IPS DF 19.7 (cell line): ENCODE measurements around the gene PDE4D.
"Not testable (repeated sequence)": the region's sequence is repeated elsewhere in the genome, so short reads cannot be mapped to it uniquely, and the experiment has no call there.

Experiments
- DNase-seq: peaks from one replicate; pipeline ENCODE4 v3.0.0-alpha.2; 2013; ENCODE audit warnings: low read depth, low spot score

PDE4D gene

DNA sequence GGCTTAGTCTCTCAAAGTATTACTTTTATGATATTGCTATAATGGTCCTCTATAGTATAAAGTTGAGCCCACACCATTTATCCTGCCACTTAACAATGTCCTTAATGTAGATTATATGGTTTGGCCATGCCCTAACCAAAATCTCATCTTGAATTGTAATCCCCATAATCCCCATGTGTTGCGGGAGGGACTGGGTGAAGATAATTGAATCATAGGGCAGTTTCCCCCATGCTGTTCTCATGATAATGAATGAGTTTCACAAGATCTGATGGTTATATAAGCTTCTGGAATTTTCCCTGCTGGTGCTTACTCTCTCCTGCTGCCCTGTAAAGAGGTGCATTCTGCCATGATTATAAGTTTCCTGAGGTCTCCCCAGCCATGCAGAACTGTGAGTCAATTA is 811.8 kb downstream of the PDE4D start:
- no peak for DNase-seq

GRCh38 chr5:59079622-59080620 is 813.6 kb downstream of the PDE4D start:
- no peak for DNase-seq

DNA sequence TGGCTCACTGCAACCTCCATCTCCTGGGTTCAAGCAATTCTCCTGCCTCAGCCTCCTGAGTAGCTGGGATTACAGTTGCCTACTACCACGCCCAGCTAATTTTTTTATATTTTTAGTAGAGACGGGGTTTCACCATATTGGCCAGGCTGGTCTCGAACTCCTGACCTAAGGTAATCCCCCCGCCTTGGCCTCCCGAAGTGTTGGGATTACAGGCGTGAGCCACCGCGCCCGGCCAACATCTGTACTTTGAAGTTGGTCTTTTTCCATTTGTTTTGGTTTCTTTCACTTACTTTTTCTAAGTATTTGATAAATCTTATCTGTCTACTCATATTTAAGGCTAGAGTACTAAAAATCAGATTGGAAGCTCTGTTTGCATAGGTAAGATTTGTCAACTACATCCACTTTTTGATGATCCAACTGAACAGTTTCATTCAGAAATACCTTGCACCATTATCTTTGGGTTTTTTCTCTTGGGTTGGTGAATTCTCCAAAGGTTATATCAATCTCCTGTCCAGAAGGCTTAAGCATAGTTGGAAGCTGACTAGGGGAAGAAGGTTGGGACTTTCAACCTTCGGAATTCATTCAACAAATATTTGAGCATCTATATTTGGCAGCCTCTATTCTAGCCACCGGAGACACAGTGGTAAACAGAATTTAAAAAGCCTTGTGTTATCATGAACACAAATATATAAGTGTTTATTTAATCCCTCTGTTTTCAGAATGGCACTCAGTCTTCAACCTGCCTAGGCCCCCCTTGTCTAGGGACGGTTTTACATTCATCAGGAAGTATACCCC is 821.6 kb downstream of the PDE4D start:
- no peak for DNase-seq

GRCh38 chr5:59069438-59070079 is 824.0 kb downstream of the PDE4D start:
- no peak for DNase-seq

DNA sequence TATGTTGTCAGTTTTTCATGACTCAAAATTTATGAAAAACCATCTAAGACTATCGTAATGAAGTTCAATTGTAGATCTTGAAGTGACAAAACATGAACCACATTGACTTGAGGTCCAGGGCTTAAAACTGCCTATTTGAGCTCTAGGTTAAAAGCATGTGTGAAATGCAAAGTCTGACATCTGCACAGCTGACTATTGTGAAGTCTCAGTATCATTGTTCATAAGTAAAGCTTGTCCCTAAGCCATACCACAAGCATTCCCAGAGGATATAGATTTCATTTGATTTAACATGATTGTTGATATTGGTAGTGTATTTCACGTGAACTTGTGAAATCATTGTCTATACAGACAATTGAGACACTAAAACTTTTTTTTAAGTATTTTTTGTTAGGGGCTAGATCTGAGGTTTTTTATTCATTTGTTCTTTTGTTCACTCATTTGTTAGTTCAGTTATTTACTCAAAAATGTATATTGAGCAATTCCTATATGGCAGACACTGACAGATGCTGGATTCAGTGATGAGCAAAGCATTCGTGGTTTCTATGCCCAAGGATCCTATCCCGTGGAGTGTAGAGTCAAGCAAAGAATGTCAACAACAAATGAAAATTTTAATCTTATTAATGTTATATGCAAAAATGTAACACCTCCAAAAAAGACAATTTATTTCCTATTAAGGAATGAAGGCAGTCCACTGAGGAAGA is 825.4 kb downstream of the PDE4D start:
- DNase-seq = no peak

- no peak for DNase-seq
Measured at GRCh38 chr5:59066367-59067163, 827.0 kb downstream of the PDE4D start.

GRCh38 chr5:59065554-59065953 is 828.0 kb downstream of the PDE4D start:
- DNase-seq = no peak

- no peak for DNase-seq
Measured at GRCh38 chr5:59064293-59064692, 829.2 kb downstream of the PDE4D start.

GRCh38 chr5:59062986-59063683 is 830.4 kb downstream of the PDE4D start:
- DNase-seq = no peak

- DNase-seq = no peak
Measured at GRCh38 chr5:59061377-59061776, 832.1 kb downstream of the PDE4D start.

DNA sequence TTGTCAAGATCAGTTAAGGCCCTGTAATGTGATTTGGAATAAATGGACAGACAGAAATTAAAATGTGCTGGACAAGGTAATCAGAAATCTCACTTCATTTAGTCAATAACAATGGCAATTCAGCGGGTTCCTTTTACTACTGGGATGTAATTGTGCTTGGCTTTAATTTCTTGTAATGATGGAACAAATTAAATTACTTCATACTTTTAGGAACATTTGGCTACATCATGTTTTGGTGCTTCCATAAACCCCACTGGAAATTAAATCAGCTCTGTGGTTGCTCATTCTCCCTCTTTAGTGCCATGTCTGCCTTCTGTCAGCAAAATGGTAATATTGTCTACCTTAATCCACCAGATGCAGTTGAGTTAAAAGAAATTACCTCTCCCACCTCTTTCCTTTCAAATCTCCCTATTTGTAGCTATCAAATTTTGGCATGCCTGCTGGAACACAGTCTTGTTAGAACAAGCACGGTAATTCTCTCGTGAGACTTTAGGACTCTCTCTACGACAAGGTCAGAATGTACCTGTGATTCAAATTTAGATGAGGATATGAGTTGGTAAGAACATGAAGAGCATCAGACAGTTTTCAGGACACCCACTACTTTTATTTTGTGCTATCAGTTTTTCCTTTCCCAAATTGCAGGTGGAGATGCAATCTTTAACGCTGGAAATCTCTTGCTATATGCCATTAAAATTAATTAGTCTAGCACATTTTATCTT is 834.4 kb downstream of the PDE4D start:
- no peak for DNase-seq

GRCh38 chr5:59058237-59058636 is 835.3 kb downstream of the PDE4D start:
- no peak for DNase-seq

DNA sequence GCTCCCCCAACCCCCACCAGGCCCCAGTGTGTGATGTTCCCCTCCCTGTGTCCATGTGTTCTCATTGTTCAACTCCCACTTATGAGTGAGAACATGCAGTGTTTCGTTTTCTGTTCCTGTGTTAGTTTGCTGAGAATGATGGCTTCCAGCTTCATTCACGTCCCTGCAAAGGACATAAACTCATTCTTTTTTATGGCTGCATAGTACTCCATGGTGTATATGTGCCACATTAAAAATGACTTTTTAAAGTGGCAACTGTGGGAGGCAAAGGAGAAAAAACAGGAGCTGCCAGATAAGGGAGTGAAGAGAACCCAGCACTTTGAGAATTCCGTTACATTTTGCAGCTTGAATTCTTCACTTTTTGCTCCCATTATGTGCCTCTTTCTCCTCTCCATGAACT is 836.9 kb downstream of the PDE4D start:
- not testable (repeated sequence) for DNase-seq

- no peak for DNase-seq
Measured at GRCh38 chr5:59055745-59056448, 837.6 kb downstream of the PDE4D start.

DNA sequence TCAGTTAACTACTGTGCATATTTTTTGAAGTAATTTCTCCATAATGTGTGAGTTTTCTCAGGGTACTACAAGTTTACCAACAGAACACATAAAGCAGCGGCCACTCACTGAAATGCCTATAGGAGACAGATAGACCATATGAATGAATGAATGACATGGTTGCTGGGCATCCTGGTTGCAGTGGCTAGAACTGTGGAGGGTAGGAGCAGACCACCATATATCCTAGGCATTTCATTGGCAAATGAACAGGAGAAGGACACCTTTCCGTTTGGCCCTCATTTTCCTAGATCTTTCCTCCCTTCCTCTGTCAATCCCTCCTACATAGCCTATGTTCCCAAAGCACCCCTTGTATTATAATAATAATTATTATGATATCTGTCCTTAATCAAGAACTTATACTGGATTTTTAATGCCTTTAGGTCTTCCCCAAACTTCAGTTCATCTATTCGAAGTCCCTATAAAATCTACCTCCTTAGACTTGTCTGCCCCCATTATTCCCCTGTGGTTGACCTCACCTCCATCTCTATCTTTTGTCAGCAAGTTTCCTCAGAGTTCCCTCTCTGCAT is 838.5 kb downstream of the PDE4D start:
- DNase-seq = no peak

GRCh38 chr5:59051951-59052350 is 841.6 kb downstream of the PDE4D start:
- DNase-seq = no peak

DNA sequence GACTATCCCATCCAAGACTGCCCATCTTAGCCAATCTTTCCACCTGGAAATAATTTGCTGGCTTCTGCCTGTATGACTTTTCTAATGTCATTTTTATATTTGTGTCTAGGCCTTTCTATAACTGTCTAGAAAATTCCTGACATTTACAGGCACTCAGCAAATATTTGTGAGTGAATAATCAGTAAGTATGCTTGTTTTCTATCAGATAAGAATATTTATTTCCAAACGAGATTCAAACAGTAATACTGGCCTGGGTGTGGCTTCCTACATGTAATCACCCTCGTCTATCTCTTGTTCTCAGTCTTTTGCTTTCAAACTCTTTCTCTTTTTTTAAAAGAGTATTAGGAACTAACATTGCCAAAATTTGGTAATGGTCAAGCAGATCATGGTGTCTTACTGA is 844.4 kb downstream of the PDE4D start:
- DNase-seq = no peak
